Neural progenitor cell (in vitro differentiated cells): ENCODE results near the gene PCTP. TPM values are rescaled to one million over a fixed set of nuclear protein-coding genes. Genes with fewer than 3 reads are reported as not detected.

Experiments
- DNase-seq: peaks from one replicate; pipeline ENCODE4 v3.0.0-alpha.2; 2016; ENCODE audit warnings: low spot score
- H2AFZ ChIP-seq: fragments of 200-600 bp; sonication (generic); replicated peaks from 2 replicates; pipeline ENCODE4 v1.6.1; 2016; ENCODE audit warnings: antibody characterized with exemption
- H3F3A ChIP-seq: fragments of 200-600 bp; sonication (generic); 2 replicates; pipeline ENCODE4 v1.6.1; 2016; ENCODE audit warnings: antibody characterized with exemption, low read depth
- H3K27ac ChIP-seq: fragments of 200-600 bp; sonication (generic); 2 replicates; pipeline ENCODE4 v1.5.1; 2016; ENCODE audit warnings: mild to moderate bottlenecking
- H3K27me3 ChIP-seq: fragments of 200-600 bp; sonication (generic); 2 replicates; pipeline ENCODE4 v1.6.1; 2016; ENCODE audit warnings: mild to moderate bottlenecking, moderate library complexity
- H3K36me3 ChIP-seq: fragments of 200-600 bp; sonication (generic); 2 replicates; pipeline ENCODE4 v1.5.1; 2016
- H3K4me1 ChIP-seq: fragments of 200-600 bp; sonication (generic); 2 replicates; pipeline ENCODE4 v1.6.1; 2016; ENCODE audit warnings: mixed run types
- H3K4me2 ChIP-seq: fragments of 200-600 bp; sonication (generic); 2 replicates; pipeline ENCODE4 v1.6.1; 2016
- H3K4me3 ChIP-seq: fragments of 200-600 bp; sonication (generic); 2 replicates; pipeline ENCODE4 v1.5.1; 2016
- H3K79me2 ChIP-seq: fragments of 200-600 bp; sonication (generic); 2 replicates; pipeline ENCODE4 v1.6.1; 2016; ENCODE audit warnings: low read depth
- H3K9ac ChIP-seq: fragments of 200-600 bp; sonication (generic); 2 replicates; pipeline ENCODE4 v1.6.1; 2016
- H3K9me3 ChIP-seq: fragments of 200-600 bp; sonication (generic); 2 replicates; pipeline ENCODE4 v1.5.1; 2016; ENCODE audit warnings: low read depth
- H4K20me1 ChIP-seq: fragments of 200-600 bp; sonication (generic); 2 replicates; pipeline ENCODE4 v1.6.1; 2016; ENCODE audit warnings: low read depth
- H3K27ac Mint-ChIP-seq: 3 replicates; pipeline ENCODE4 v1.8.0; 2021; ENCODE audit warnings: mixed read lengths
- H3K27me3 Mint-ChIP-seq: 2 replicates; pipeline ENCODE4 v1.8.0; 2022; ENCODE audit warnings: low read depth, mild to moderate bottlenecking, inconsistent platforms, moderate library complexity, mixed read lengths; ENCODE audit not compliant: insufficient read depth
- H3K36me3 Mint-ChIP-seq: 3 replicates; pipeline ENCODE4 v1.8.0; 2021; ENCODE audit warnings: mixed read lengths
- H3K4me1 Mint-ChIP-seq: 3 replicates; pipeline ENCODE4 v1.8.0; 2021; ENCODE audit warnings: mixed read lengths
- H3K4me3 Mint-ChIP-seq: 3 replicates; pipeline ENCODE4 v1.8.0; 2021; ENCODE audit warnings: mild to moderate bottlenecking, moderate library complexity, mixed read lengths
- H3K9me3 Mint-ChIP-seq: 3 replicates; pipeline ENCODE4 v1.8.0; 2020; ENCODE audit warnings: mixed read lengths
- EZH2 ChIP-seq: fragments of 200-600 bp; sonication (generic); IDR thresholded peaks from 2 replicates; pipeline ENCODE4 v1.6.1; 2017; ENCODE audit warnings: antibody characterized with exemption, mild to moderate bottlenecking, moderate library complexity
- EZH2phosphoT487 ChIP-seq: fragments of 200-600 bp; sonication (generic); IDR thresholded peaks from 2 replicates; pipeline ENCODE4 v1.6.1; 2017; ENCODE audit warnings: antibody characterized with exemption
- total RNA-seq: library from RNA; depleted of rRNA; stranded (reverse); fragments of >200 nt; gene quantifications from 2 replicates; pipeline ENCODE4 v1.2.3, GENCODE V29; 2015; ENCODE audit warnings: low replicate concordance
- TF ChIP-seq, protein P1 (sequence below): fragments of 200-600 bp; sonication (generic); IDR thresholded peaks from 2 replicates; pipeline ENCODE4 v1.5.1; 2017; ENCODE audit warnings: antibody characterized with exemption, mild to moderate bottlenecking

PCTP gene
- total RNA-seq, 1 donor from 2014 or later: 26.5 TPM

DNA sequence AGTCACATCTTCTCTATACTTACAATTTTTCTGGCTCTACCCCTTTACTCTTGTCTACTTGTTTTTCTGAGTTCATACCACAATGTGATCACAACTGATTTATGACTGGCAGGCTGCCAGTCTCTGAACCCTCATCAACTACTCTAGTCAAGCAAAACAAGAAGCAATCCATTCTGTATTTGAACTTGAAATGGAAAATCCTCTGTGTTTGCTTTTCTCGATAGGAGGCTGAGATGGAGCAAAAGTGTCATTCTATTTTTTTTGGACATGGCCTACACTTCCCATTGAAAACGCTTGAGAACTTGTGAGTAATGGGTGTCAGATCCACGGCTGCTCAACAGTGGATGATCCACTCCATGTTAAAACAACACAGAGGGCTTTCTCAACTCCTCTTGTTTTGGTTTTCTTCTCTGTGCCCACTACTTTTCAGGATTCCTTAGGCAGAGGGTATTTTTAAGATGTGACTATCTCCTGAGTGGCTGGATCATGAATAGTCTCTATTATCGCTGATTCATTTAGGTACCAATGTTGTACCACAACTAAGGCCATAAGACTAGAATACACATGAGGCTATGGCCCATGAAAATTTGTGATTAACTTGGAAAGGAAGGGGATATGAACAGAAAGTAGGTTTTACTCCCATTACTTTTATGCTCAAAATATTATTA is 39.9 kb upstream of the PCTP start:
- Histone ChIP-seq H4K20me1 (no peaks in the 10 kb centered on the region), H3K9me3 (no peaks in the 10 kb centered on the region), H3K27me3 (no peaks in the 10 kb centered on the region), H3K4me2 (no peak overlapping the region), H3K36me3 (no peaks in the 10 kb centered on the region), H3K27ac (no peak overlapping the region), H3K79me2 (no peaks in the 10 kb centered on the region), H2AFZ (no peak overlapping the region), H3K9ac (no peak overlapping the region), H3F3A (peaks cover 13% of the 10 kb centered on the region), H3K4me1 (peaks cover 25% of the 10 kb centered on the region), H3K4me3 (no peak overlapping the region)
- Mint-ChIP-seq H3K9me3 (no peaks in the 10 kb centered on the region), H3K27ac (no peak overlapping the region), H3K27me3 (peaks cover 6% of the 10 kb centered on the region), H3K4me3 (no peak overlapping the region), H3K36me3 (no peaks in the 10 kb centered on the region), H3K4me1 (peaks cover 19% of the 10 kb centered on the region)
- no peak for DNase-seq
- TF ChIP-seq EZH2phosphoT487 (no peak), EZH2 (no peak)
- TF ChIP-seq, protein P1, sequence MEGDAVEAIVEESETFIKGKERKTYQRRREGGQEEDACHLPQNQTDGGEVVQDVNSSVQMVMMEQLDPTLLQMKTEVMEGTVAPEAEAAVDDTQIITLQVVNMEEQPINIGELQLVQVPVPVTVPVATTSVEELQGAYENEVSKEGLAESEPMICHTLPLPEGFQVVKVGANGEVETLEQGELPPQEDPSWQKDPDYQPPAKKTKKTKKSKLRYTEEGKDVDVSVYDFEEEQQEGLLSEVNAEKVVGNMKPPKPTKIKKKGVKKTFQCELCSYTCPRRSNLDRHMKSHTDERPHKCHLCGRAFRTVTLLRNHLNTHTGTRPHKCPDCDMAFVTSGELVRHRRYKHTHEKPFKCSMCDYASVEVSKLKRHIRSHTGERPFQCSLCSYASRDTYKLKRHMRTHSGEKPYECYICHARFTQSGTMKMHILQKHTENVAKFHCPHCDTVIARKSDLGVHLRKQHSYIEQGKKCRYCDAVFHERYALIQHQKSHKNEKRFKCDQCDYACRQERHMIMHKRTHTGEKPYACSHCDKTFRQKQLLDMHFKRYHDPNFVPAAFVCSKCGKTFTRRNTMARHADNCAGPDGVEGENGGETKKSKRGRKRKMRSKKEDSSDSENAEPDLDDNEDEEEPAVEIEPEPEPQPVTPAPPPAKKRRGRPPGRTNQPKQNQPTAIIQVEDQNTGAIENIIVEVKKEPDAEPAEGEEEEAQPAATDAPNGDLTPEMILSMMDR: no peak

DNA sequence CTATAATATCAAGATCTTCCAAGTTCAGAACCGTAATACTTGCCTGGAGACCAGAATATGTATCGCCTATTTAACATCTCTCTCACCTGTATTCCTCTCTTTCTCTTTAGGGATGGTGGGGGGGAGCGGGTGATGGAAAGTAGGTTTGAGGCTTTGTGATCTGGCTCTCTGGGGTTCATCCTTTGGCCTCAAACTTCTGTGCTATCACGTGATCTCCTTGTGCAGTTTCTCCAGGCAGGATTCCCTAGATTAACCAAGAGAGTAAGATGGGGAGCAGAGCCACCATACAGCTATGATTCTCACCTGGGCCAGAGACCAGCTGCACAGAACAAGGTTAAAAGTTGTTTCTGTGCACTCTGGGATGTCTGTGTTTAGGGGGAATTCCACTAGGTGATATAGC is 33.4 kb upstream of the PCTP start:
- Histone ChIP-seq H3F3A (peaks cover 7% of the 10 kb centered on the region), H3K9me3 (no peaks in the 10 kb centered on the region), H3K27ac (no peak overlapping the region), H2AFZ (no peak overlapping the region), H4K20me1 (no peaks in the 10 kb centered on the region), H3K4me3 (no peak overlapping the region), H3K9ac (no peak overlapping the region), H3K79me2 (no peaks in the 10 kb centered on the region), H3K4me1 (peaks cover 14% of the 10 kb centered on the region), H3K27me3 (no peaks in the 10 kb centered on the region), H3K4me2 (no peak overlapping the region), H3K36me3 (no peaks in the 10 kb centered on the region)
- no peak for DNase-seq
- Mint-ChIP-seq H3K4me1 (peaks cover 7% of the 10 kb centered on the region), H3K27ac (no peak overlapping the region), H3K36me3 (no peaks in the 10 kb centered on the region), H3K27me3 (peaks cover 4% of the 10 kb centered on the region), H3K9me3 (no peaks in the 10 kb centered on the region), H3K4me3 (no peak overlapping the region)
- TF ChIP-seq, protein P1: no peak
- TF ChIP-seq EZH2 (no peak), EZH2phosphoT487 (no peak)

DNA sequence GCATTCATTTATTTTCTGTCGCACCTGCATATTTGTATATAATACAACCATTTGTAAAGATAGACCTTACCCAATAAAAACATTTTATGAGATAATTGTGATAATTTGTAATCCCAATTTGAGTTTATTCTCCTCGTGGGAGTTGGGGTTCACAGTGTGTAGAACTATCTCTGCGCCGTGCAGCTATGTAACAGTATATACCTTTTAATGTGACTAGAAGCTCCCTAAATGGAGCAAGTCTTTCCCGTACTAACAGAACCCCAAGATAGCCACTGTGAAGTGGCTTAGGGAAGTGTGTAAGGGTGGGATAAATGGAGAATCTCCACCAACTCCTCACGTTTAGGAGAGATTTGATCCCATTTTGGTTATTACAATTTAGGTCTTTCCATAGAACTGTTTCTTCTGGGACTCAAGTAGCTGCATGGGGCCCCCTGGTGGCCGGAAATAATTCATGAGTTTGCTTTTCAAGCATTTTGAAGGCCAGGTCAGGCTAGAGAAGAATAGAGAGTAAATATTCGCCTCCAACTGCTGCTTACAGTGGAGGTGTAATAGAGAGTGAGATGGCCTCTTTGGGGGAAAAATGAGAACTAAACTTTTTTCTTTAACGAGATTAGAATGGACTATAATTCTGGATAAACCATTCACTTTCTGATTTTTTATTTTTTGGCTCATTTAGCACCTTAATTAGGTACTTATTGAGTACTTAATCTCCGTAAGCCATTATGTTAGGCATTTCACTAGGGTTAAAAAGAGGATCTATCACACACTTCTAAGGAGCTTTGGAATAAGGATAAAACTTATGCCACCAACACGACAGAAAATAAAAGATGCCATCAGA is 32.7 kb upstream of the PCTP start:
- H3K4me3 ChIP-seq: no peak overlapping the region
- H3K27me3 ChIP-seq: no peaks in the 10 kb centered on the region
- H3K9me3 Mint-ChIP-seq: no peaks in the 10 kb centered on the region
- H3K36me3 Mint-ChIP-seq: no peaks in the 10 kb centered on the region
- peaks cover 14% of the 10 kb centered on the region for H3K4me1 Mint-ChIP-seq
- no peaks in the 10 kb centered on the region for H3K9me3 ChIP-seq
- no peak overlapping the region for H3K9ac ChIP-seq
- H3F3A ChIP-seq: peaks cover 7% of the 10 kb centered on the region
- H2AFZ ChIP-seq: no peak overlapping the region
- no peak overlapping the region for H3K27ac Mint-ChIP-seq
- H3K4me3 Mint-ChIP-seq: no peak overlapping the region
- DNase-seq: peak; percentile 85
- peaks cover 20% of the 10 kb centered on the region for H3K4me1 ChIP-seq
- H4K20me1 ChIP-seq: no peaks in the 10 kb centered on the region
- no peaks in the 10 kb centered on the region for H3K36me3 ChIP-seq
- H3K27ac ChIP-seq: no peak overlapping the region
- H3K79me2 ChIP-seq: no peaks in the 10 kb centered on the region
- TF ChIP-seq EZH2phosphoT487 (no peak), EZH2 (no peak)
- TF ChIP-seq, protein P1: peak; percentile 88
- peaks cover 4% of the 10 kb centered on the region for H3K27me3 Mint-ChIP-seq
- H3K4me2 ChIP-seq: no peak overlapping the region
